SK-N-SH (cell line): ENCODE measurements around the gene PRSS36. TPM values are rescaled to one million over a fixed set of nuclear protein-coding genes. Genes with fewer than 3 reads are reported as not detected.

Source experiments
- CTCF ChIA-PET: fragments of 300-600, 350-600 bp; formaldehyde crosslinking; extraction: SDS; loops from one replicate; lab custom pipeline; 2021; lab: Yijun Ruan, JAX
- POLR2A ChIA-PET: fragments of 350-600 bp; sonication (Branson Sonifier 250); formaldehyde crosslinking; extraction: SDS; loops from one replicate; lab custom pipeline; 2020; ENCODE audit warnings: antibody characterized with exemption, inconsistent platforms; lab: Yijun Ruan, JAX
- DNase-seq: peaks from one replicate; pipeline ENCODE4 v3.0.0; 2012
- H2AFZ ChIP-seq: fragments of 200-600 bp; sonication (generic); 2 replicates; pipeline ENCODE4 v1.8.1; 2016; ENCODE audit warnings: antibody characterized with exemption, mild to moderate bottlenecking, low read depth
- H3F3A ChIP-seq: fragments of 200-600 bp; sonication (generic); replicated peaks from 2 replicates; pipeline ENCODE3; 2016; ENCODE audit warnings: antibody characterized with exemption, mild to moderate bottlenecking; ENCODE audit not compliant: insufficient read depth
- H3K27ac ChIP-seq, 2 experiments: fragments of 200-500 bp in 1 of 2; fragments of 200-600 bp in 1 of 2; sonication (Bioruptor generic) in 1 of 2; sonication (generic), shearing (Covaris generic) in 1 of 2; 2 replicates each; pipeline versions ENCODE4 v1.5.1 to v1.6.1; 2014 to 2016; ENCODE audit warnings: low read depth in 2 of 2, inconsistent platforms in 1 of 2, low read length in 1 of 2, mild to moderate bottlenecking in 1 of 2, mixed read lengths in 1 of 2
- H3K27me3 ChIP-seq: fragments of 200-600 bp; sonication (generic), shearing (Covaris generic); 2 replicates; pipeline ENCODE4 v1.6.1; 2016; ENCODE audit warnings: mixed run types; ENCODE audit not compliant: insufficient read depth
- H3K36me3 ChIP-seq, 2 experiments: fragments of 200-500 bp in 1 of 2; fragments of 200-600 bp in 1 of 2; sonication (Bioruptor generic) in 1 of 2; sonication (generic) in 1 of 2; replicated peaks in 1 of 2; 2 replicates each; pipeline versions ENCODE3 to v1.5.1; 2014 to 2016; ENCODE audit warnings: low read length in 1 of 2, mild to moderate bottlenecking in 1 of 2; ENCODE audit not compliant: insufficient read depth in 2 of 2, control insufficient read depth in 1 of 2
- H3K4me1 ChIP-seq, 2 experiments: fragments of 200-500 bp in 1 of 2; fragments of 200-600 bp in 1 of 2; sonication (Bioruptor generic) in 1 of 2; sonication (generic), shearing (Covaris generic) in 1 of 2; 2 replicates each; pipeline versions ENCODE4 v1.5.1 to v1.6.1; 2014 to 2016; ENCODE audit warnings: low read depth in 1 of 2, low read length in 1 of 2, mixed run types in 1 of 2; ENCODE audit not compliant: insufficient read depth in 2 of 2, control insufficient read depth in 1 of 2
- H3K4me2 ChIP-seq: fragments of 200-600 bp; sonication (generic), shearing (Covaris generic); 2 replicates; pipeline ENCODE4 v1.6.1; 2017; ENCODE audit warnings: mixed run types
- H3K4me3 ChIP-seq, 2 experiments: fragments of 200-500 bp in 1 of 2; fragments of 200-600 bp in 1 of 2; sonication (Bioruptor generic) in 1 of 2; sonication (generic), shearing (Covaris generic) in 1 of 2; 2 replicates each; pipeline versions ENCODE4 v1.5.1 to v1.8.1; 2014 to 2016; ENCODE audit warnings: low read depth in 2 of 2, inconsistent platforms in 1 of 2, low read length in 1 of 2, mild to moderate bottlenecking in 1 of 2, mixed read lengths in 1 of 2, moderate library complexity in 1 of 2
- H3K79me2 ChIP-seq: fragments of 200-600 bp; sonication (generic); 2 replicates; pipeline ENCODE4 v1.8.1; 2017; ENCODE audit warnings: mild to moderate bottlenecking; ENCODE audit not compliant: insufficient read depth
- H3K9ac ChIP-seq: fragments of 200-600 bp; sonication (generic); 2 replicates; pipeline ENCODE4 v1.6.1; 2017; ENCODE audit warnings: mixed run types
- H3K9me2 ChIP-seq: fragments of 200-600 bp; sonication (generic); 2 replicates; pipeline ENCODE4 v1.6.1; 2017; ENCODE audit warnings: mixed run types
- H3K9me3 ChIP-seq: fragments of 200-600 bp; sonication (generic); 2 replicates; pipeline ENCODE4 v1.6.1; 2017; ENCODE audit warnings: mixed run types, mild to moderate bottlenecking, moderate library complexity
- H4K20me1 ChIP-seq: fragments of 200-600 bp; sonication (generic); 2 replicates; pipeline ENCODE4 v1.6.1; 2017; ENCODE audit warnings: mild to moderate bottlenecking, mixed run types; ENCODE audit not compliant: insufficient read depth
- EZH2phosphoT487 ChIP-seq: fragments of 200-600 bp; sonication (generic); IDR thresholded peaks from 2 replicates; pipeline ENCODE4 v1.6.1; 2017; ENCODE audit warnings: low read depth, mixed run types, mild to moderate bottlenecking, antibody characterized with exemption, moderate library complexity, borderline replicate concordance
- FOXM1 ChIP-seq: IDR thresholded peaks from 2 replicates; pipeline ENCODE4 v1.4.0; 2012; ENCODE audit warnings: low read depth, mild to moderate bottlenecking
- GABPA ChIP-seq: IDR thresholded peaks from 2 replicates; pipeline ENCODE4 v1.4.0; 2012; ENCODE audit warnings: low read depth, mild to moderate bottlenecking
- JUND ChIP-seq: IDR thresholded peaks from 2 replicates; pipeline ENCODE4 v1.4.0; 2012
- MXI1 ChIP-seq: IDR thresholded peaks from 2 replicates; pipeline ENCODE4 v1.6.1; 2012; ENCODE audit warnings: mild to moderate bottlenecking, low read depth, low read length, improper control_type of control experiment
- NRF1 ChIP-seq: IDR thresholded peaks from 2 replicates; pipeline ENCODE4 v1.6.1; 2012; ENCODE audit warnings: low read depth, mild to moderate bottlenecking, low read length
- POLR2AphosphoS5 ChIP-seq: IDR thresholded peaks from 2 replicates; pipeline ENCODE4 v1.6.1; 2012; ENCODE audit warnings: low read depth, low read length
- SMC3 ChIP-seq: IDR thresholded peaks from 2 replicates; pipeline ENCODE4 v1.6.1; 2012; ENCODE audit warnings: low read depth, low read length, improper control_type of control experiment
- WGBS: methylation state at CpG from one replicate; pipeline ENCODE4 v1.1.6; 2017; ENCODE audit warnings: low lambda C conversion rate; 5-methylcytosine and 5-hydroxymethylcytosine counted together
- polyA plus RNA-seq, 3 experiments: library from polyadenylated mRNA; depleted of rRNA; stranded (reverse); fragments of >200 nt; gene quantifications; 2 replicates each; pipeline ENCODE4 v1.2.3, GENCODE V29; 2012
- TF ChIP-seq, protein P1 (sequence below): IDR thresholded peaks from 2 replicates; pipeline ENCODE4 v1.6.1; 2012; ENCODE audit warnings: mild to moderate bottlenecking, low read depth, low read length, moderate library complexity
- TF ChIP-seq, protein P2 (sequence below): IDR thresholded peaks from 2 replicates; pipeline ENCODE4 v1.4.0; 2012; ENCODE audit warnings: low read depth

PRSS36 gene
- polyA plus RNA-seq, 1 of the 3 experiments (the other 2 are of a cell fraction) = 0.49 TPM

DNA sequence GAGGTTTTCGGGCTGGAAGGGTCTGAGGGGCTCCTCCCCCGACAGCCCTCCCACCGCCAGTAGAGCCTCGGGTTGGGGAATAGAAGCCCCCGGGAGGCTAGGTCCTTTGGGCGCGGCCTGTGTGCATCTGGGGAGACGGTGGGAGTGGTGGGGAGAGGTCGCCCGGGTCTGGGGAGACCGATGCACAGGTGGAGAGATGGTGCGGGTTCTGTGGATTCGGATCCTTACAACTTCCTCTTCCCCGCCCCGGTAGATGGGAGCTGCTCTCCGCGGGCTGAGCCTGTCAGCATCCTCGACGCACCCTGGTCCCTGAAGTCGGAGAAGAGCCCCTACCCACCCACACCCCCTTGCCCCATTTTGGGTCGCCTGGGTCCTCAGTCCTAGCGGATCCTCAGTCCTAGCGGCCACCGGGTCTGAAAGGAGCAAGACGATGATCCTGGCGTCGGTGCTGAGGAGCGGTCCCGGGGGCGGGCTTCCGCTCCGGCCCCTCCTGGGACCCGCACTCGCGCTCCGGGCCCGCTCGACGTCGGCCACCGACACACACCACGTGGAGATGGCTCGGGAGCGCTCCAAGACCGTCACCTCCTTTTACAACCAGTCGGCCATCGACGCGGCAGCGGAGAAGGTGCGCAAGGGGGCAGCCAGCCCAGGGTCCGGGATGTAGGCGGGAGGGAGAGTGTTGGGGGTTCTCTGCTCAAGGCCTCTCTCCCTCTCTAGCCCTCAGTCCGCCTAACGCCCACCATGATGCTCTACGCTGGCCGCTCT is 40.9 kb downstream of the PRSS36 start (continued):
- TF ChIP-seq FOXM1 = no peak

DNA sequence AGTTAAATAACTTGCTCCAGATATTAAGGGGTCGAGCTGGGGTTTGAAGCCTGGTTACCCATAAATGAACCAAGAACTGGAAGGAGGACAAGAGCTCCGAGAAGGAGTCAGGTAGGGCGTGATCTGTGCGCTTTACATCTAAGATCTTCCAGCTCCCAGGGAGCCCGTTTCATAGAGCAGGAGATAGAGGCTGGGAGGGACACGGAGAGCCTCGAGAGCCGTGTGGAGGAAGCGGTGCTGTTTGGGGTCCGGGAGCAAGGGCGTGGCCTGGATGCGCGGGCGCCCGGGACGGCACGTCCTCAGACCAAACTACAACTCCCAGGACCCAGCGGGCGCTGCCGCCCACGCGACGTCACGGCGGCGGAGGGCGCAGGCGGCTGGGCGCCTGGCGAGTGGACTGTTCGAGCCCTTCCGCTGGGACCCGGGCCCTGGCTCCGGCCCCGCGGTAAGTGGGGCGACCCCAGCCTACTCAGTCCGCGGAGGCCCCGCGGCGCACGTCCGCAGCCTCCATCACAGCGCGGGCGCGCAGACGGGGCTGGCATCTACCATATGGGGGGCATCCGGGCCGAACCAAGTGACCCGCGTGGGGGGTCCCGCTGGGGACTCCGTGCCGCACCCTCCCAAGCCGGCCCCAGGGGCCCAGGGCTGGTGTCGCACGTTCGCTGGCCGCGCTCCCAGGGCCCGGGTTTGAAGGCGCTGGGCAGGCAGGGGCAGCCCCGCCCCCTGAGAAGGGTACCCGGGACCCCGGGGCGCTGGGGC is 41.7 kb downstream of the PRSS36 start, which contains the start of gene BCKDK:
Gene BCKDK (plus strand): TSS at position 352 of the 759 bp plus-strand sequence. CDS start 838 bp downstream, outside the sequence.
- WGBS = 24% methylated on average over 14 of the region's 68 CpGs
- ChIA-PET POLR2A (interaction anchor here (0.6 to 3.2 kb wide), 2 partner anchors 9 to 13 kb away, joined by 3 to 12 read pairs; partner anchors contain the start of gene KAT8), CTCF (interaction anchor here (1.8 kb wide), 1 partner anchor 34 kb away, joined by 8 read pairs; no protein-coding TSS in a partner anchor)
- Histone ChIP-seq H3K4me1 (peaks cover 8 to 25% of the 10 kb centered on the region in 2 experiments; a peak in 2 of 4 replicates), H3K9me2 (no peaks in the 10 kb centered on the region), H3K79me2 (peaks cover 23% of the 10 kb centered on the region), H3F3A (peaks cover under 1% of the 10 kb centered on the region), H3K36me3 (peaks cover 19 to 36% of the 10 kb centered on the region in 2 experiments), H3K4me3 (peak within 1 kb of the TSS; percentile 94 to 98), H3K9me3 (no peaks in the 10 kb centered on the region), H3K27ac (peak within 1 kb of the TSS; percentile 57 to 86; a peak in 3 of 4 replicates), H3K9ac (peak within 1 kb of the TSS; percentile 97), H3K4me2 (peak within 1 kb of the TSS; percentile 94), H4K20me1 (no peaks in the 10 kb centered on the region), H2AFZ (peak within 1 kb of the TSS; percentile 90), H3K27me3 (no peaks in the 10 kb centered on the region)
- TF ChIP-seq, protein P1, sequence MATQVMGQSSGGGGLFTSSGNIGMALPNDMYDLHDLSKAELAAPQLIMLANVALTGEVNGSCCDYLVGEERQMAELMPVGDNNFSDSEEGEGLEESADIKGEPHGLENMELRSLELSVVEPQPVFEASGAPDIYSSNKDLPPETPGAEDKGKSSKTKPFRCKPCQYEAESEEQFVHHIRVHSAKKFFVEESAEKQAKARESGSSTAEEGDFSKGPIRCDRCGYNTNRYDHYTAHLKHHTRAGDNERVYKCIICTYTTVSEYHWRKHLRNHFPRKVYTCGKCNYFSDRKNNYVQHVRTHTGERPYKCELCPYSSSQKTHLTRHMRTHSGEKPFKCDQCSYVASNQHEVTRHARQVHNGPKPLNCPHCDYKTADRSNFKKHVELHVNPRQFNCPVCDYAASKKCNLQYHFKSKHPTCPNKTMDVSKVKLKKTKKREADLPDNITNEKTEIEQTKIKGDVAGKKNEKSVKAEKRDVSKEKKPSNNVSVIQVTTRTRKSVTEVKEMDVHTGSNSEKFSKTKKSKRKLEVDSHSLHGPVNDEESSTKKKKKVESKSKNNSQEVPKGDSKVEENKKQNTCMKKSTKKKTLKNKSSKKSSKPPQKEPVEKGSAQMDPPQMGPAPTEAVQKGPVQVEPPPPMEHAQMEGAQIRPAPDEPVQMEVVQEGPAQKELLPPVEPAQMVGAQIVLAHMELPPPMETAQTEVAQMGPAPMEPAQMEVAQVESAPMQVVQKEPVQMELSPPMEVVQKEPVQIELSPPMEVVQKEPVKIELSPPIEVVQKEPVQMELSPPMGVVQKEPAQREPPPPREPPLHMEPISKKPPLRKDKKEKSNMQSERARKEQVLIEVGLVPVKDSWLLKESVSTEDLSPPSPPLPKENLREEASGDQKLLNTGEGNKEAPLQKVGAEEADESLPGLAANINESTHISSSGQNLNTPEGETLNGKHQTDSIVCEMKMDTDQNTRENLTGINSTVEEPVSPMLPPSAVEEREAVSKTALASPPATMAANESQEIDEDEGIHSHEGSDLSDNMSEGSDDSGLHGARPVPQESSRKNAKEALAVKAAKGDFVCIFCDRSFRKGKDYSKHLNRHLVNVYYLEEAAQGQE = 0 out of 2 replicates have a peak, but pooled peaks have one; percentile 2
- TF ChIP-seq JUND (no peak), NRF1 (peak; percentile 65), MXI1 (peak; percentile 58; the same call in 1 of the 2 replicates), SMC3 (no peak), GABPA (peak; percentile 52), POLR2AphosphoS5 (peak; percentile 42), EZH2phosphoT487 (no peak)
- TF ChIP-seq, protein P2, sequence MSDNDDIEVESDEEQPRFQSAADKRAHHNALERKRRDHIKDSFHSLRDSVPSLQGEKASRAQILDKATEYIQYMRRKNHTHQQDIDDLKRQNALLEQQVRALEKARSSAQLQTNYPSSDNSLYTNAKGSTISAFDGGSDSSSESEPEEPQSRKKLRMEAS = peak; percentile 63; the same call in 1 of the 2 replicates
- peak; percentile 93 for DNase-seq
